Caco-2 (cell line): Measurements from ENCODE around the gene BCL2L14. TPM values are rescaled to one million over a fixed set of nuclear protein-coding genes. Genes with fewer than 3 reads are reported as not detected.
A peak's percentile ranks its signal among the peaks of the same experiment; 100 is the strongest.
"Not testable (repeated sequence)": the region's sequence is repeated elsewhere in the genome, so short reads cannot be mapped to it uniquely, and the experiment has no call there.

ENCODE experiments used
- BruUV-seq: library from RNA; stranded (reverse); fragments of 400-500 nt; replicated peaks from 2 replicates; lab custom pipeline; 2021; lab: Mats Ljungman, UMichigan
- CTCF ChIA-PET: fragments of 300-600 bp; sonication (Branson Sonifier 250); formaldehyde crosslinking; loops from one replicate; lab custom pipeline; 2022; ENCODE audit warnings: antibody characterized with exemption; lab: Charles Lee
- POLR2A ChIA-PET: fragments of 300-600 bp; sonication (Branson Sonifier 250); formaldehyde crosslinking; loops from one replicate; lab custom pipeline; 2022; ENCODE audit warnings: antibody characterized with exemption; lab: Charles Lee
- DNase-seq, 2 experiments: peaks; one replicate each; pipeline versions ENCODE4 v3.0.0 to v3.0.0-alpha.2; 2020 to 2022
- H3K27me3 ChIP-seq: replicated peaks from 2 replicates; pipeline ENCODE4 v1.6.0; 2011; ENCODE audit warnings: low read length; ENCODE audit not compliant: control insufficient read depth, insufficient read depth
- H3K36me3 ChIP-seq: 2 replicates; pipeline ENCODE4 v1.5.1; 2011; ENCODE audit warnings: low read length; ENCODE audit not compliant: control insufficient read depth, insufficient read depth
- H3K4me1 ChIP-seq: fragments of 250-450 bp; sonication (Bioruptor Pico); 2 replicates; pipeline ENCODE4 v1.5.1; 2020; ENCODE audit warnings: mild to moderate bottlenecking
- H3K4me3 ChIP-seq: 2 replicates; pipeline ENCODE4 v1.5.1; 2011; ENCODE audit warnings: low read depth, mild to moderate bottlenecking, control low read depth, low read length
- H3K9me3 ChIP-seq: fragments of 250-450 bp; sonication (Bioruptor Pico); 2 replicates; pipeline ENCODE4 v1.5.1; 2020; ENCODE audit warnings: mild to moderate bottlenecking, moderate library complexity
- H3K27ac Mint-ChIP-seq: one replicate; pipeline ENCODE4 v1.8.0; 2022; ENCODE audit warnings: mixed read lengths; ENCODE audit not compliant: unreplicated experiment
- H3K27me3 Mint-ChIP-seq: one replicate; pipeline ENCODE4 v1.8.0; 2022; ENCODE audit warnings: mixed read lengths; ENCODE audit not compliant: insufficient read depth, unreplicated experiment
- H3K36me3 Mint-ChIP-seq: one replicate; pipeline ENCODE4 v1.8.0; 2022; ENCODE audit warnings: mild to moderate bottlenecking, mixed read lengths; ENCODE audit not compliant: insufficient read depth, unreplicated experiment
- H3K4me1 Mint-ChIP-seq: one replicate; pipeline ENCODE4 v1.8.0; 2022; ENCODE audit warnings: low read depth, mixed read lengths; ENCODE audit not compliant: unreplicated experiment
- H3K4me3 Mint-ChIP-seq: one replicate; pipeline ENCODE4 v1.8.0; 2022; ENCODE audit warnings: mild to moderate bottlenecking, moderate library complexity, mixed read lengths; ENCODE audit not compliant: unreplicated experiment
- H3K9me3 Mint-ChIP-seq: one replicate; pipeline ENCODE4 v1.8.0; 2022; ENCODE audit warnings: mixed read lengths; ENCODE audit not compliant: unreplicated experiment
- CTCF ChIP-seq, 2 experiments: fragments of 200-600 bp in 1 of 2; IDR thresholded peaks; 1 replicate in 1 of 2; 2 replicates in 1 of 2; pipeline versions ENCODE4 v1.5.1 to v1.8.0; 2011 to 2022; ENCODE audit warnings: antibody characterized with exemption in 1 of 2, control low read depth in 1 of 2, inconsistent platforms in 1 of 2, low read depth in 1 of 2, low read length in 1 of 2, mild to moderate bottlenecking in 1 of 2, moderate library complexity in 1 of 2; ENCODE audit not compliant: insufficient read depth in 1 of 2, severe bottlenecking in 1 of 2, unreplicated experiment in 1 of 2
- intact Hi-C: fragments of 100-400 bp; cut with micrococcal nuclease; formaldehyde crosslinking; loops from one replicate; pipeline ENCODE4 v1.10.0; 2022; ENCODE audit not compliant: unreplicated experiment
- microRNA-seq: library from miRNA; unstranded; fragments of <30 nt; microRNA quantifications from one replicate; pipeline ENCODE4 v1.2.0, GENCODE V29; 2022
- total RNA-seq: library from RNA; stranded (reverse); gene quantifications from 2 replicates; pipeline ENCODE4 v1.2.3, GENCODE V29; 2022

BCL2L14 gene
- total RNA-seq, 1 experiment from 2014 or later, result 5.9 TPM

GRCh38 chr12:12141000-12141399 is 70.3 kb downstream of the BCL2L14 start:
- Histone ChIP-seq H3K36me3 (peaks cover 1% of the 10 kb centered on the region; the same call in 1 of the 2 replicates), H3K27me3 (no peaks in the 10 kb centered on the region), H3K4me1 (peaks cover 4% of the 10 kb centered on the region; the same call in 1 of the 2 replicates), H3K9me3 (no peaks in the 10 kb centered on the region), H3K4me3 (no peak overlapping the region)
- POLR2A ChIA-PET, result interaction anchor here (0.6 kb wide), 1 partner anchor 123 kb away, joined by 22 read pairs; no protein-coding TSS in a partner anchor
- intact Hi-C loops, result no loop called here
- no peak for TF ChIP-seq CTCF (IDR thresholded peaks at IDR 0.05; ENCODE audit: insufficient read depth in 1 of 2, low read depth in 1 of 2, low read length in 1 of 2, severe bottlenecking in 1 of 2, unreplicated experiment in 1 of 2)
- no peaks in the 10 kb centered on the region for H3K9me3 Mint-ChIP-seq
- no peak overlapping the region for H3K4me3 Mint-ChIP-seq
- no peaks in the 10 kb centered on the region for H3K4me1 Mint-ChIP-seq
- DNase-seq, result no peak
- BruUV-seq, result no TSS peak
- H3K36me3 Mint-ChIP-seq, result peaks cover 54% of the 10 kb centered on the region
- CTCF ChIA-PET, result no interaction called here
- H3K27me3 Mint-ChIP-seq, result no peaks in the 10 kb centered on the region
- peak overlapping the region; percentile 11 for H3K27ac Mint-ChIP-seq

DNA sequence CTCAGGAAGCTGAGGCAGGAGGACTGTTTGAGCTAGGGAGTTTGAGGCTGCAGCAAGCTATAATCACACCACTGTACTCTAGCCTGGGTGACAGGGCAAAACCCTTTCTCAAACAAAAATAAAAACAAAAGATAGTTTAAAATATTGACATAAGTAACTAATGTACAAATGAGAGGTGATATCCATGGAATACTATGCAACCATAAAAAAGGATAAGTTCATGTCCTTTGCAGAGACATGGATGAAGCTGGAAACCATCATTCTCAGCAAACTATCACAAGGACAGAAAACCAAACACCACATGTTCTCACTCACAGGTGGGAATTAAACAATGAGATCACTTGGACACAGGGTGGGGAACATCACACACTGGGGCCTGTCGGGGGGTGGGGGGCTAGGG is 73.8 kb downstream of the BCL2L14 start:
- H3K4me3 ChIP-seq, BruUV-seq, H3K27ac Mint-ChIP-seq, H3K4me1 Mint-ChIP-seq, H3K9me3 Mint-ChIP-seq, intact Hi-C loops, DNase-seq, H3K4me1 ChIP-seq, H3K9me3 ChIP-seq, H3K27me3 ChIP-seq, H3K36me3 ChIP-seq, POLR2A ChIA-PET, H3K4me3 Mint-ChIP-seq, CTCF ChIA-PET, H3K27me3 Mint-ChIP-seq: not testable (repeated sequence)
- peaks cover 66% of the 10 kb centered on the region for H3K36me3 Mint-ChIP-seq

DNA sequence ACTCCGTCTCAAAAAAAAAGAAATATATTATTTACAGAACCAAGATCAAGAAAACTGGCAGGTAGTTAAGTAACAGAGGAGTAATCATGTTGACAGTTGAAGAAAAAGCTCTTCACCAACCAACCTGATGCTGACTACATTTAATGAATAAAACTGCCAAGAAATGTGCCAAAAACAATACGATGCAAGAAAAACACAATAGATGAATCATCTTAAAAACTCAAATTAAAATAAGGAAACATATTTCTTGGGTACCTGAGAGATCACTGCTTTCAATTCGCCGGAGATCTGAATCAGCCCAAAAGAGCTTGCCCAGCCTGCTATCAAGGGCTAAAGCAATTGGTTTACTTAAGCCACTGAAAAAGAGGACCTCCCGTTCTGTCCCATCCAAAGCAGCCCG is 76.4 kb downstream of the BCL2L14 start:
- Histone ChIP-seq H3K27me3 (no peaks in the 10 kb centered on the region), H3K36me3 (peaks cover 6% of the 10 kb centered on the region; the same call in 1 of the 2 replicates), H3K9me3 (no peaks in the 10 kb centered on the region), H3K4me3 (no peak overlapping the region), H3K4me1 (no peaks in the 10 kb centered on the region)
- no peak overlapping the region for H3K27ac Mint-ChIP-seq
- no peaks in the 10 kb centered on the region for H3K27me3 Mint-ChIP-seq
- peaks cover 53% of the 10 kb centered on the region for H3K36me3 Mint-ChIP-seq
- no peak for DNase-seq
- POLR2A ChIA-PET, result no interaction called here
- CTCF ChIA-PET, result no interaction called here
- no peaks in the 10 kb centered on the region for H3K4me1 Mint-ChIP-seq
- no peak for TF ChIP-seq CTCF (IDR thresholded peaks at IDR 0.05; ENCODE audit: insufficient read depth in 1 of 2, low read depth in 1 of 2, low read length in 1 of 2, severe bottlenecking in 1 of 2, unreplicated experiment in 1 of 2)
- BruUV-seq, result no TSS peak
- intact Hi-C loops, result no loop called here
- H3K4me3 Mint-ChIP-seq, result no peak overlapping the region
- no peaks in the 10 kb centered on the region for H3K9me3 Mint-ChIP-seq

Small RNA genes lying within 50 kb of the gene (microRNA-seq; reads per million reads assigned to microRNA genes)
- gene MIR1244-4, result not detected

Other genes with a start within 250 kb of the BCL2L14 start
- gene LRP6, start 196.1 kb downstream of the BCL2L14 start, total RNA-seq, result 72.7 and 78.4 TPM in 2 replicates